Glutamatergic neuron (in vitro differentiated cells): Measurements from ENCODE around the gene CLIP1. TPM values are rescaled to one million over a fixed set of nuclear protein-coding genes. Genes with fewer than 3 reads are reported as not detected.
A peak's percentile ranks its signal among the peaks of the same experiment; 100 is the strongest.

Experiments
- DNase-seq: peaks from one replicate; pipeline ENCODE4 v3.0.0; 2022
- H3K27ac Mint-ChIP-seq: one replicate; pipeline ENCODE4 v1.8.0; 2020; ENCODE audit warnings: mild to moderate bottlenecking, mixed read lengths, inconsistent platforms; ENCODE audit not compliant: unreplicated experiment
- H3K27me3 Mint-ChIP-seq: one replicate; pipeline ENCODE4 v1.8.0; 2020; ENCODE audit warnings: mild to moderate bottlenecking, moderate library complexity, mixed read lengths, inconsistent platforms; ENCODE audit not compliant: unreplicated experiment
- H3K36me3 Mint-ChIP-seq: one replicate; pipeline ENCODE4 v1.8.0; 2020; ENCODE audit warnings: mild to moderate bottlenecking, mixed read lengths, inconsistent platforms; ENCODE audit not compliant: unreplicated experiment
- H3K4me1 Mint-ChIP-seq: one replicate; pipeline ENCODE4 v1.8.0; 2020; ENCODE audit warnings: mild to moderate bottlenecking, low read depth, mixed read lengths, inconsistent platforms; ENCODE audit not compliant: unreplicated experiment
- H3K4me3 Mint-ChIP-seq: one replicate; pipeline ENCODE4 v1.8.0; 2020; ENCODE audit warnings: mild to moderate bottlenecking, mixed read lengths, inconsistent platforms; ENCODE audit not compliant: unreplicated experiment
- H3K9me3 Mint-ChIP-seq: one replicate; pipeline ENCODE4 v1.8.0; 2020; ENCODE audit warnings: mild to moderate bottlenecking, moderate library complexity, mixed read lengths, inconsistent platforms; ENCODE audit not compliant: unreplicated experiment
- CTCF ChIP-seq: fragments of 200-600 bp; sonication (generic); IDR thresholded peaks from one replicate; pipeline ENCODE4 v1.5.0; 2021; ENCODE audit not compliant: partially characterized antibody, unreplicated experiment
- total RNA-seq: library from RNA; stranded (reverse); fragmentation: NEBNext Ultra II Directional; extraction: Animal tissue kit (Norgen Biotek cat#: 25700); gene quantifications from one replicate; pipeline ENCODE4 v1.2.1, GENCODE V29; 2021; ENCODE audit not compliant: unreplicated experiment

CLIP1 gene
- total RNA-seq, 1 donor from 2014 or later: 65.7 TPM

- Mint-ChIP-seq H3K36me3 (no peaks in the 10 kb centered on the region), H3K4me1 (no peaks in the 10 kb centered on the region), H3K9me3 (no peaks in the 10 kb centered on the region), H3K27me3 (peaks cover 2% of the 10 kb centered on the region), H3K4me3 (no peak overlapping the region), H3K27ac (no peak overlapping the region)
- DNase-seq: no peak
- no peak for TF ChIP-seq CTCF
Observed at GRCh38 chr12:122348505-122348904, 74.0 kb downstream of the CLIP1 start.

GRCh38 chr12:122346054-122346453 is 76.4 kb downstream of the CLIP1 start:
- Mint-ChIP-seq H3K36me3 (no peaks in the 10 kb centered on the region), H3K27me3 (peaks cover 2% of the 10 kb centered on the region), H3K4me1 (no peaks in the 10 kb centered on the region), H3K9me3 (no peaks in the 10 kb centered on the region), H3K27ac (no peak overlapping the region), H3K4me3 (no peak overlapping the region)
- TF ChIP-seq CTCF: no peak
- no peak for DNase-seq

- H3K4me1 Mint-ChIP-seq: no peaks in the 10 kb centered on the region
- no peak overlapping the region for H3K27ac Mint-ChIP-seq
- no peaks in the 10 kb centered on the region for H3K36me3 Mint-ChIP-seq
- TF ChIP-seq CTCF: no peak
- no peaks in the 10 kb centered on the region for H3K9me3 Mint-ChIP-seq
- DNase-seq: no peak
- no peaks in the 10 kb centered on the region for H3K27me3 Mint-ChIP-seq
- no peak overlapping the region for H3K4me3 Mint-ChIP-seq
Observed at GRCh38 chr12:122345042-122345441, 77.4 kb downstream of the CLIP1 start.

- H3K9me3 Mint-ChIP-seq: no peaks in the 10 kb centered on the region
- H3K36me3 Mint-ChIP-seq: no peaks in the 10 kb centered on the region
- H3K27ac Mint-ChIP-seq: no peak overlapping the region
- DNase-seq: peak; percentile 45
- peak; percentile 76 for TF ChIP-seq CTCF
- H3K4me3 Mint-ChIP-seq: no peak overlapping the region
- H3K4me1 Mint-ChIP-seq: no peaks in the 10 kb centered on the region
- H3K27me3 Mint-ChIP-seq: no peaks in the 10 kb centered on the region
Observed at GRCh38 chr12:122336015-122336946, 86.2 kb downstream of the CLIP1 start.
